ENCODE measurements around the gene HCN3. TPM values are rescaled to one million over a fixed set of nuclear protein-coding genes. Genes with fewer than 3 reads are reported as not detected.

Gene HCN3
- total and polyA plus RNA-seq, 9 donors = 0.69 to 7.1 (median 2.9) TPM

GRCh38 chr1:155296661-155297060, 19.4 kb downstream of the HCN3 start:
- no peak for TF ChIP-seq POLR2A (IDR thresholded peaks at IDR 0.05)
- TF ChIP-seq EP300 (IDR thresholded peaks at IDR 0.05) = no peak
- TF ChIP-seq CTCF (IDR thresholded peaks at IDR 0.05) = no peak
- no peak for DNase-seq
- Histone ChIP-seq H3K4me3 (no peak overlapping the region), H3K36me3 (no peaks in the 10 kb centered on the region), H3K27ac (no peak overlapping the region), H3K4me1 (ENCODE audit: insufficient read depth) (peaks cover 3% of the 10 kb centered on the region), H3K27me3 (no peaks in the 10 kb centered on the region), H3K9me3 (no peaks in the 10 kb centered on the region)
- 51 to 63% (median 53%) methylated on average over 3 of the region's 3 CpGs for WGBS, 3 donors
- intact Hi-C loops (cut with DNase I) = no loop called here

- intact Hi-C loops (cut with DNase I) = no loop called here
- WGBS, 3 donors = 52 to 59% (median 52%) methylated on average over 7 of the region's 7 CpGs
- no peak overlapping the region for H3K4me3 ChIP-seq
- H3K27ac ChIP-seq = no peak overlapping the region
- DNase-seq = no peak
- H3K9me3 ChIP-seq = no peaks in the 10 kb centered on the region
- H3K36me3 ChIP-seq = no peaks in the 10 kb centered on the region
- no peaks in the 10 kb centered on the region for H3K27me3 ChIP-seq
- H3K4me1 ChIP-seq (ENCODE audit: insufficient read depth) = peaks cover 3% of the 10 kb centered on the region
- TF ChIP-seq CTCF (IDR thresholded peaks at IDR 0.05) = no peak
- no peak for TF ChIP-seq POLR2A (IDR thresholded peaks at IDR 0.05)
- no peak for TF ChIP-seq EP300 (IDR thresholded peaks at IDR 0.05)
Measured at GRCh38 chr1:155297384-155297783, 20.1 kb downstream of the HCN3 start.

GRCh38 chr1:155300024-155300423, 22.8 kb downstream of the HCN3 start:
- no peak overlapping the region for H3K4me3 ChIP-seq
- intact Hi-C loops (cut with DNase I) = no loop called here
- H3K27ac ChIP-seq = no peak overlapping the region
- no peaks in the 10 kb centered on the region for H3K9me3 ChIP-seq
- WGBS, 3 donors = 91 to 92% (median 91%) methylated on average over 8 of the region's 8 CpGs
- no peak for TF ChIP-seq CTCF (IDR thresholded peaks at IDR 0.05)
- TF ChIP-seq EP300 (IDR thresholded peaks at IDR 0.05) = no peak
- TF ChIP-seq POLR2A (IDR thresholded peaks at IDR 0.05) = no peak
- H3K36me3 ChIP-seq = no peaks in the 10 kb centered on the region
- no peaks in the 10 kb centered on the region for H3K27me3 ChIP-seq
- DNase-seq = no peak
- H3K4me1 ChIP-seq (ENCODE audit: insufficient read depth) = peaks cover 3% of the 10 kb centered on the region

GRCh38 chr1:155300553-155301329, 23.5 kb downstream of the HCN3 start:
- Histone ChIP-seq H3K27ac (no peak overlapping the region), H3K27me3 (no peaks in the 10 kb centered on the region), H3K4me1 (ENCODE audit: insufficient read depth) (no peaks in the 10 kb centered on the region), H3K4me3 (no peak overlapping the region), H3K9me3 (no peaks in the 10 kb centered on the region), H3K36me3 (no peaks in the 10 kb centered on the region)
- 81 to 83% (median 82%) methylated on average over 9 of the region's 9 CpGs for WGBS, 3 donors
- TF ChIP-seq EP300 (IDR thresholded peaks at IDR 0.05) = no peak
- TF ChIP-seq POLR2A (IDR thresholded peaks at IDR 0.05) = no peak
- DNase-seq = no peak
- intact Hi-C loops (cut with DNase I) = no loop called here

GRCh38 chr1:155301342-155301841, 24.1 kb downstream of the HCN3 start, which contains the start of gene PKLR:
PKLR (minus strand) TSS chr1:155301438; CDS start chr1:155301395, 43 bp downstream.
- Histone ChIP-seq H3K27me3 (no peaks in the 10 kb centered on the region), H3K27ac (no peak within 1 kb of the TSS), H3K9me3 (no peaks in the 10 kb centered on the region), H3K4me3 (no peak within 1 kb of the TSS), H3K36me3 (no peaks in the 10 kb centered on the region), H3K4me1 (ENCODE audit: insufficient read depth) (no peaks in the 10 kb centered on the region)
- WGBS, 3 donors = 75 to 79% (median 79%) methylated on average over 5 of the region's 5 CpGs
- intact Hi-C loops (cut with DNase I) = no loop called here
- TF ChIP-seq CTCF (IDR thresholded peaks at IDR 0.05) (no peak), POLR2A (IDR thresholded peaks at IDR 0.05) (no peak), EP300 (IDR thresholded peaks at IDR 0.05) (no peak)
- no peak for DNase-seq
